Thoracic aorta (tissue), 2 donors: ENCODE measurements around the gene UNC5A. TPM values are rescaled to one million over a fixed set of nuclear protein-coding genes. Genes with fewer than 3 reads are reported as not detected.

Experiments
- ATAC-seq: fragments of 150-250 bp; one replicate; pipeline ENCODE4 v1.8.0; 2017; ENCODE audit warnings: low read depth; ENCODE audit not compliant: insufficient number of reproducible peaks, low FRiP score
- DNase-seq: peaks from one replicate; pipeline ENCODE4 v3.0.0-alpha.2; 2020; ENCODE audit warnings: low spot score
- H3K27ac ChIP-seq, 2 donors: fragments of 200-600 bp; sonication (generic); 1 replicate in 1 of 2; 2 replicates in 1 of 2; pipeline ENCODE4 v1.5.1; 2016; ENCODE audit warnings: mild to moderate bottlenecking in 2 of 2, moderate library complexity in 2 of 2
- H3K27me3 ChIP-seq: fragments of 200-600 bp; sonication (generic); replicated peaks from 2 replicates; pipeline ENCODE4 v1.6.0; 2016; ENCODE audit warnings: mild to moderate bottlenecking; ENCODE audit not compliant: insufficient read depth
- H3K36me3 ChIP-seq: fragments of 200-600 bp; sonication (generic); one replicate; pipeline ENCODE4 v1.5.1; 2016
- H3K4me1 ChIP-seq, 2 donors: fragments of 200-600 bp; sonication (generic); 1 replicate in 1 of 2; 2 replicates in 1 of 2; pipeline versions ENCODE4 v1.5.1 to v1.6.0; 2016; ENCODE audit warnings: low read depth in 2 of 2, mild to moderate bottlenecking in 1 of 2; ENCODE audit not compliant: control insufficient read depth in 1 of 2
- H3K4me3 ChIP-seq: fragments of 200-600 bp; sonication (generic); 2 replicates; pipeline ENCODE4 v1.5.1; 2016; ENCODE audit warnings: mild to moderate bottlenecking
- H3K9me3 ChIP-seq: fragments of 200-600 bp; sonication (generic); 2 replicates; pipeline ENCODE4 v1.5.1; 2016
- total RNA-seq, 2 donors: library from RNA; depleted of rRNA; stranded (reverse); fragments of >200 nt; gene quantifications; one replicate each; pipeline versions ENCODE4 v1.1.0 to v1.2.3, GENCODE V29; 2016
- TF ChIP-seq, protein P1 (sequence below): fragments of 200-600 bp; sonication (generic); IDR thresholded peaks from one replicate; pipeline ENCODE4 v1.5.1; 2019; ENCODE audit warnings: antibody characterized with exemption

Gene UNC5A
- total RNA-seq, 2 donors from 2014 or later: not detected

DNA sequence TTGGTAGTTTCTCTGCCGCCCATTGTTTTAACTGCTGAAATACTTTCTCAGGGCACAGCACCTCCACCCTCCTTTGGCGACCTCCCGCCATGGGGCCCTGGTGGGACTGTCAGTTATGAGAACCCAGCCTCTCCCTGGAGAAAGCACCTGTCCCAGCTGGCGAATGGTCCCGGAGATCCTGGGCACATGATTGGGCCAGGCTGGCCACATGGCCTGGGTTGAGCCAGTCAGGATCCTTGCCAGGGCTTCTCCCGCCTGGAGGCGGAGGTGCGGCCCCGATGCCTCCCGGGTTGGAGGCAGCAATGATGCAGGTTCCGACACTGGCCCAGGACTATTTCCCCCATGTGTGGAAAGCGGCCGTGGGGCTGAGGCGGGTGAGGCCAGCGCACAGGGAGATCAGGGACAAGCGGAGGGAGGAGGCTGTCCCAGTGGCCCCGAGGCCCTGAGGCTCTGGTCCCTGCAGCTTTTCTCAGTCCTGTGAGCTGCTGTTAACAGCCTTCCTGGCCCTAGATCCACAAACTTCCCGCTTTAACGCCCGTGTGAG is 13.6 kb downstream of the UNC5A start:
- Histone ChIP-seq H3K4me3 (no peak overlapping the region), H3K27me3 (peaks cover 2% of the 10 kb centered on the region), H3K9me3 (no peaks in the 10 kb centered on the region), H3K36me3 (no peaks in the 10 kb centered on the region), H3K27ac (no peak overlapping the region), H3K4me1 (no peaks in the 10 kb centered on the region)
- no peak for ATAC-seq
- DNase-seq: no peak
- TF ChIP-seq, protein P1, sequence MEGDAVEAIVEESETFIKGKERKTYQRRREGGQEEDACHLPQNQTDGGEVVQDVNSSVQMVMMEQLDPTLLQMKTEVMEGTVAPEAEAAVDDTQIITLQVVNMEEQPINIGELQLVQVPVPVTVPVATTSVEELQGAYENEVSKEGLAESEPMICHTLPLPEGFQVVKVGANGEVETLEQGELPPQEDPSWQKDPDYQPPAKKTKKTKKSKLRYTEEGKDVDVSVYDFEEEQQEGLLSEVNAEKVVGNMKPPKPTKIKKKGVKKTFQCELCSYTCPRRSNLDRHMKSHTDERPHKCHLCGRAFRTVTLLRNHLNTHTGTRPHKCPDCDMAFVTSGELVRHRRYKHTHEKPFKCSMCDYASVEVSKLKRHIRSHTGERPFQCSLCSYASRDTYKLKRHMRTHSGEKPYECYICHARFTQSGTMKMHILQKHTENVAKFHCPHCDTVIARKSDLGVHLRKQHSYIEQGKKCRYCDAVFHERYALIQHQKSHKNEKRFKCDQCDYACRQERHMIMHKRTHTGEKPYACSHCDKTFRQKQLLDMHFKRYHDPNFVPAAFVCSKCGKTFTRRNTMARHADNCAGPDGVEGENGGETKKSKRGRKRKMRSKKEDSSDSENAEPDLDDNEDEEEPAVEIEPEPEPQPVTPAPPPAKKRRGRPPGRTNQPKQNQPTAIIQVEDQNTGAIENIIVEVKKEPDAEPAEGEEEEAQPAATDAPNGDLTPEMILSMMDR: no peak

DNA sequence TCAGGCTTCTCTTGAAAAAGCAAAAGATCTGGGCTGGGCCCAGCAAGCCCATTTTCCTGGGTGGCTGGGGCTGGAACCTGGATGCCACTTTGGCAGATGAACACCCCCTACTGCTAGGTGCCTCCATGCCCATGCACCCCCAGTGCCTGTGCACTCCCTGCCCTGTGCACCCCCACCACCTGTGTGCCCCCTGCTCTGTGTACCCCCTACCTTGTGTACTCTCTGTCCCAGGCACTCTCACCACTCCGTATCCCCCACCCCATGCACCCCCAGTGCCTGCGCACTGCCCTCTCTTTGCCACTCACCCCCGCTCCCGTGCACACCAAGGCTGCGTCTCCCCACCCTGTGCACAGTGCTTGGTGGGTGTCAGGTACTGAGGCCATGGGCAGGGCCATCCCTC is 14.2 kb downstream of the UNC5A start:
- no peak overlapping the region for H3K27ac ChIP-seq
- H3K4me1 ChIP-seq: no peaks in the 10 kb centered on the region
- no peaks in the 10 kb centered on the region for H3K27me3 ChIP-seq
- H3K9me3 ChIP-seq: no peaks in the 10 kb centered on the region
- TF ChIP-seq, protein P1: no peak
- ATAC-seq (no peak), DNase-seq (no peak)
- no peak overlapping the region for H3K4me3 ChIP-seq
- no peaks in the 10 kb centered on the region for H3K36me3 ChIP-seq

DNA sequence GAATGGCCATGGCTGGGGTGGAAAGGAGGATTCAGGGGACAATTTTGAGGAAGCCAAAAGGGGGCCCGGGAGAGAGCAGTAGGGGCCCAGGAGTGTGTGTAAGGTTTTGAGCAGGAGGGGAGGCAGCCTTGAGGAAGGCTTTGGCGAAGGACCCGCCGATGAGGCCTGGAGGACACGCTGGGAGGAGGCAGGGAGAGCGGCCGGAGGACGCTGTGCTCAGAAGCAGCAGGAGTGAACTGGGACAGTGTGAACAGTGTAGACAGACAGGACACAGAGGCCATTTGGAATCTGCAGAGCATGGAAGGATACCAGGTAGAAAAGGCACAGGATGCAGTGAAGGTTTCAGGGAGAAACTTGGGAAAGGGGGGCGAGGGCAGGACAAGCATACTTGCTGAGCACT is 14.9 kb downstream of the UNC5A start:
- ATAC-seq: no peak
- Histone ChIP-seq H3K4me3 (no peak overlapping the region), H3K9me3 (no peaks in the 10 kb centered on the region), H3K4me1 (no peaks in the 10 kb centered on the region), H3K27ac (no peak overlapping the region), H3K27me3 (no peaks in the 10 kb centered on the region), H3K36me3 (no peaks in the 10 kb centered on the region)
- DNase-seq: no peak
- TF ChIP-seq, protein P1: no peak

DNA sequence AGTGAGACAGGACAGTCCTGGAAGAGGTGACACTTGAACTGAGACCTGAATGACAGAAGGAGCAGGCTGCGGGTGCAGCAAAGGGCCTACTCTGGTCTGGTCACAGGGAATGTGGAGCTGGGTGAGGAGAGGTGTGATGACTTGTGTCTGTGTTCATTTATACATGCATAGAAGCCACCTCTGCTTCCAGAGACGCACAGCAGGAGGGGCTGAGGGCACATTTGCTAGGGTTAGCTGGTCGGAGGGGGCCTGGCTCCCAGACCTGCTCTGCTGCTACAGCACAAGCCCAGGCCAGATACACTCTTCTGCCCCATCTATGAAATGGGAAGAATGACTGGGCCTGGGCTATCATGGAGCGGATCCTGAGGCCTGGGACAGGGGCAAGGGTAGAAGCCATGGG is 15.6 kb downstream of the UNC5A start:
- no peaks in the 10 kb centered on the region for H3K4me1 ChIP-seq
- H3K4me3 ChIP-seq: no peak overlapping the region
- H3K27me3 ChIP-seq: no peaks in the 10 kb centered on the region
- DNase-seq: no peak
- ATAC-seq: no peak
- TF ChIP-seq, protein P1: no peak
- H3K36me3 ChIP-seq: no peaks in the 10 kb centered on the region
- no peaks in the 10 kb centered on the region for H3K9me3 ChIP-seq
- no peak overlapping the region for H3K27ac ChIP-seq

DNA sequence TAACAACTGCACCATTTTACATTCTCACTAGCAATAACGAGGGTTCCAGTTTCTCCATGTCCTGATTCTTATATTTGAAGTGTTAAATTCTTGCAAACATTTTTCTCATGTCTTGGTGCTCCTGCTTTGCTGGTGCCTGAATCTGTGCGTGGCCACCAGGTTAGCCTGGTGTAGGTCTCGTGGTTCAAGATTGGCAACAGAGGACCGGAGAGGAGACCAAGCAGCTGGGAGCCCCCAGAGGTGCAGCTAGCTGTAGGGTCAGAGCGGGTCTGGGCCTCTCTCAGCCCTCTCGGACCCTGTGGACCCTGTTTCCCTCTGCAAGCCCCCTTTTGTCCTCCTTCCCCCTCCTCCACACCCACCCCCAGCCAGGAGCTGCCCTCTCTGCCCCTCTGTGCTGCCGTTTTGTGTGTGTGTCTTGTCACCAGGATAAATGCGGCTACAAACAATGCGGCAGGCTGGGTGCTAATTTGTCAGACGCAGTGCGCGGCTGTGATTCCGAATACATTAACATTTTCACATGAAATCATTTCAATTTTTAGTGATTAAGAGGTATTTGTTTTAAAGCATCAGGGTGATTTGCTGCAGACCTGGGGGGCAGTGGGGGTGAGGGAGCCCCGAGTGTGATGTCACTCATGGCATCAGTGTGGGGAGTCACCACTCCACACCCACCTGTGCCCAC is 17.5 kb downstream of the UNC5A start:
- no peaks in the 10 kb centered on the region for H3K27me3 ChIP-seq
- H3K9me3 ChIP-seq: no peaks in the 10 kb centered on the region
- no peak overlapping the region for H3K4me3 ChIP-seq
- ATAC-seq: no peak
- DNase-seq: no peak
- TF ChIP-seq, protein P1: no peak
- no peaks in the 10 kb centered on the region for H3K4me1 ChIP-seq
- H3K36me3 ChIP-seq: no peaks in the 10 kb centered on the region
- no peak overlapping the region for H3K27ac ChIP-seq
